ENCODE measurements around the gene CABLES2.

Gene CABLES2

DNA sequence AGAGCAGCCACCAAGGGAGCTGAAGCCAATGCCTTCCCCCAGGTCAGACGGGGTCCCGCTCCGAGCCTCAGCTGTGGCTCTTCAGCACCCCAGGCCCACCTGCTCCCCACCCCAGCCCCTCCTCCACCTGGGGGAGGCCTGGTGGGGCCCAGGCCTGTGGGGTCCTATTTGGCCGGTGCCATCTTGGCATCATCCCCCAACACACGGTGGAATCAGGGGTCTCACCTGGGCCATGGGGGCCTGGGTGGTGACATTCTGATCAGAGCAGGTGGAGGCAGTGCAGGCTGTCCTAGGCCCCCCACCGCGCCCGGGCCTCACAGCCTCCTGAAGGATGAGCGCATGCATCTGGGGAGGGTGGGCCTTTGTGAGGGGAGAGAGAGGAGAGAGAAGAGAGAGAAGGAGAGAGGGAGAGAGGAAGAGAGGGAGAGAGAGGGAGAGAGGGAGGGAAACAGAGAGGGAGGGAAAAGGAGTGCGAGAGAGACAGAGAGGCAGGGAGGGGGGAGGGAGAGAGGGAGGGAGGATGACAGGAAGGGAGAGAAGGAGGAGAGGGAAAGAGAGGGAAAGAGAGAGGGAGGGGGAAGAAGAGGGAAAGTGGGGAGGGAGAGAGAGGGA lies 44.2 kb upstream of the CABLES2 start:
- Histone ChIP-seq H3K27ac (ENCODE audit: low read depth, low read length) (no peak overlapping the region), H3K9me3 (ENCODE audit: control insufficient read depth, insufficient read depth, low read length) (no peaks in the 10 kb centered on the region), H3K4me1 (ENCODE audit: control insufficient read depth, low read length) (no peaks in the 10 kb centered on the region), H3K79me2 (ENCODE audit: control insufficient read depth, low read length) (no peaks in the 10 kb centered on the region), H3K9me2 (replicated peaks; ENCODE audit: control insufficient read depth, low read length) (no peaks in the 10 kb centered on the region), H4K20me1 (ENCODE audit: control insufficient read depth, insufficient read depth, low read depth, low read length) (no peaks in the 10 kb centered on the region), H3K4me3 (ENCODE audit: low read length) (no peak overlapping the region), H3K36me3 (ENCODE audit: control insufficient read depth, low read length) (no peaks in the 10 kb centered on the region), H3K27me3 (ENCODE audit: control insufficient read depth, low read length) (no peaks in the 10 kb centered on the region), H3K4me2 (ENCODE audit: low read length) (no peak overlapping the region), H3F3A (ENCODE audit: control insufficient read depth, insufficient read depth) (no peaks in the 10 kb centered on the region)
- no peak for TF ChIP-seq EZH2phosphoT487 (IDR thresholded peaks at IDR 0.05; ENCODE audit: borderline replicate concordance, low read length)
- TF ChIP-seq, protein P1, sequence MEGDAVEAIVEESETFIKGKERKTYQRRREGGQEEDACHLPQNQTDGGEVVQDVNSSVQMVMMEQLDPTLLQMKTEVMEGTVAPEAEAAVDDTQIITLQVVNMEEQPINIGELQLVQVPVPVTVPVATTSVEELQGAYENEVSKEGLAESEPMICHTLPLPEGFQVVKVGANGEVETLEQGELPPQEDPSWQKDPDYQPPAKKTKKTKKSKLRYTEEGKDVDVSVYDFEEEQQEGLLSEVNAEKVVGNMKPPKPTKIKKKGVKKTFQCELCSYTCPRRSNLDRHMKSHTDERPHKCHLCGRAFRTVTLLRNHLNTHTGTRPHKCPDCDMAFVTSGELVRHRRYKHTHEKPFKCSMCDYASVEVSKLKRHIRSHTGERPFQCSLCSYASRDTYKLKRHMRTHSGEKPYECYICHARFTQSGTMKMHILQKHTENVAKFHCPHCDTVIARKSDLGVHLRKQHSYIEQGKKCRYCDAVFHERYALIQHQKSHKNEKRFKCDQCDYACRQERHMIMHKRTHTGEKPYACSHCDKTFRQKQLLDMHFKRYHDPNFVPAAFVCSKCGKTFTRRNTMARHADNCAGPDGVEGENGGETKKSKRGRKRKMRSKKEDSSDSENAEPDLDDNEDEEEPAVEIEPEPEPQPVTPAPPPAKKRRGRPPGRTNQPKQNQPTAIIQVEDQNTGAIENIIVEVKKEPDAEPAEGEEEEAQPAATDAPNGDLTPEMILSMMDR (IDR thresholded peaks at IDR 0.05; ENCODE audit: low read depth, low read length, poor library complexity, severe bottlenecking), result no peak

DNA sequence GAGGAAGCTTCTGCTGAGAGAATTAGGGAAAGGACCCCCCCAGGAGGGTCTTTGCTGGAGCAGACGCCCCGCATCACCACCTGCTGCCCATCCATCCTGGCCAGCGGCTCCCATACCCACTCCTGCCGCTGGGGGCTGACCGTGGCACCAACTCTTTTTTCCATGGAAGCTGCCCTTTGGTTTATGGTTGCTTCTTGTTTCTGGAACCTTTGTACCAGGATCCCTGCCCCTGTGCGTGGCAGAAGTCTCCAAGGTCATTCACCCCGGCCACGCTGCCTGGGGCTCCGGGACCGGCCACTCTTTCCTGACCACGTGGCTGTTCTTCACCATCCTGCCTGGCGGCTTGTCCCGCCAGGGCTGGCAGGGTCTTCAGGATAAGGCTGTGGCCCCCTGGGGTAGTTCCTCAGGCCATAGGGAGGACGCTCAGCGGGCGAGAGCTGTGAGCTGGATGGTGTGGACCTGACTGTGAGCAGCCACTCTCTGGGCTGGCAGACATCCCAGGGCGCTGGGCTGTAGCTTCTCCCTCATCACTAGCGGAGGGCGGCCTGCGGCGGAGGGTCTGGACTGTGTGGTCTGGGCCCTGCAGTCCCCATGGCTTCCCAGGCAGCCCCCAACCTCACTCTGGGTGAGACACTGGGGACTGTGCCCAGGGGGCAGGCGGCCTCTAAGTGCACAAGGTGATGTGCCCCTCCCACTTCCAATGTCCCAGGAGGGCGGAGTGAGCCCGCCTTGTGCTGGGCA lies 43.0 kb upstream of the CABLES2 start:
- no peak overlapping the region for H3K4me2 ChIP-seq (ENCODE audit: low read length)
- no peak overlapping the region for H3K4me3 ChIP-seq (ENCODE audit: low read length)
- H4K20me1 ChIP-seq (ENCODE audit: control insufficient read depth, insufficient read depth, low read depth, low read length), result no peaks in the 10 kb centered on the region
- no peak overlapping the region for H3K27ac ChIP-seq (ENCODE audit: low read depth, low read length)
- no peaks in the 10 kb centered on the region for H3K4me1 ChIP-seq (ENCODE audit: control insufficient read depth, low read length)
- no peaks in the 10 kb centered on the region for H3K79me2 ChIP-seq (ENCODE audit: control insufficient read depth, low read length)
- H3K36me3 ChIP-seq (ENCODE audit: control insufficient read depth, low read length), result no peaks in the 10 kb centered on the region
- no peak for TF ChIP-seq EZH2phosphoT487 (IDR thresholded peaks at IDR 0.05; ENCODE audit: borderline replicate concordance, low read length)
- TF ChIP-seq, protein P1 (IDR thresholded peaks at IDR 0.05; ENCODE audit: low read depth, low read length, poor library complexity, severe bottlenecking), result no peak
- no peaks in the 10 kb centered on the region for H3K9me3 ChIP-seq (ENCODE audit: control insufficient read depth, insufficient read depth, low read length)
- H3F3A ChIP-seq (ENCODE audit: control insufficient read depth, insufficient read depth), result no peaks in the 10 kb centered on the region
- no peaks in the 10 kb centered on the region for H3K27me3 ChIP-seq (ENCODE audit: control insufficient read depth, low read length)
- no peaks in the 10 kb centered on the region for H3K9me2 ChIP-seq (replicated peaks; ENCODE audit: control insufficient read depth, low read length)

DNA sequence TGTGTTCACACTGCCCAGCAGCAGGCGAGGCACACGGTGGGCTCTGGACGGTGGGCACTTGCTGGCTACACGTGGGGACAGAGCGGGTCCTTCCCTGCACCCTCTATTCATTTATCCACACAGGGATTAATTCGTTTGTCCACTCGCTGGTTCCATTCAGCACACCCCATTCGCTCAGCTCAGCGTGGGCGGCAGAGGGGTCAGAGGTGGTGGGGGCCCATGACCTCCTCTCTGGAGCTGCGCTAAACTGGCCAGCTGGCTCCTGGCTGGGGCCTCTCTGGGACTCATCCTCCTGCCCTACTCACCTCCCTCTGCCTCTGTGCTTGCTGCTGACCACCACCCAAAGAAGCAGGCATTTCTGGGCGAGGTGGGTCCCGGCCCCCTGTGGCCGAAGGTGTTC lies 41.7 kb upstream of the CABLES2 start:
- H3K9me3 ChIP-seq (ENCODE audit: control insufficient read depth, insufficient read depth, low read length), result no peaks in the 10 kb centered on the region
- no peaks in the 10 kb centered on the region for H3K27me3 ChIP-seq (ENCODE audit: control insufficient read depth, low read length)
- no peaks in the 10 kb centered on the region for H3F3A ChIP-seq (ENCODE audit: control insufficient read depth, insufficient read depth)
- no peak for TF ChIP-seq EZH2phosphoT487 (IDR thresholded peaks at IDR 0.05; ENCODE audit: borderline replicate concordance, low read length)
- TF ChIP-seq, protein P1 (IDR thresholded peaks at IDR 0.05; ENCODE audit: low read depth, low read length, poor library complexity, severe bottlenecking), result no peak
- H3K27ac ChIP-seq (ENCODE audit: low read depth, low read length), result no peak overlapping the region
- H3K4me3 ChIP-seq (ENCODE audit: low read length), result no peak overlapping the region
- H4K20me1 ChIP-seq (ENCODE audit: control insufficient read depth, insufficient read depth, low read depth, low read length), result no peaks in the 10 kb centered on the region
- no peaks in the 10 kb centered on the region for H3K4me1 ChIP-seq (ENCODE audit: control insufficient read depth, low read length)
- H3K4me2 ChIP-seq (ENCODE audit: low read length), result no peak overlapping the region
- no peaks in the 10 kb centered on the region for H3K79me2 ChIP-seq (ENCODE audit: control insufficient read depth, low read length)
- H3K9me2 ChIP-seq (replicated peaks; ENCODE audit: control insufficient read depth, low read length), result no peaks in the 10 kb centered on the region
- H3K36me3 ChIP-seq (ENCODE audit: control insufficient read depth, low read length), result no peaks in the 10 kb centered on the region
